IMR-90 (cell line): ENCODE data around the gene PPM1H. TPM values are rescaled to one million over a fixed set of nuclear protein-coding genes. Genes with fewer than 3 reads are reported as not detected.

Experiments
- ATAC-seq: fragments of 200-7000 bp; cut with Tn5 transposase; 2 replicates; pipeline ENCODE4 v1.9.1; 2020; ENCODE audit warnings: low read depth, mild to moderate bottlenecking, moderate library complexity
- BruUV-seq: library from RNA; stranded (reverse); fragments of 400-500 nt; replicated peaks from 2 replicates; lab custom pipeline; 2021; lab: Mats Ljungman, UMichigan
- CTCF ChIA-PET: fragments of 300-600 bp; formaldehyde crosslinking; extraction: SDS; loops from one replicate; lab custom pipeline; 2021; ENCODE audit warnings: antibody characterized with exemption; lab: Yijun Ruan, JAX
- POLR2A ChIA-PET: fragments of 300-600 bp; sonication (Branson Sonifier 250); formaldehyde crosslinking; loops from one replicate; lab custom pipeline; 2022; ENCODE audit warnings: antibody characterized with exemption; ENCODE audit not compliant: unreplicated experiment; lab: Charles Lee
- DNase-seq: peaks from one replicate; pipeline ENCODE4 v3.0.0; 2013
- H2AFZ ChIP-seq: replicated peaks from 2 replicates; pipeline ENCODE3; 2013; ENCODE audit warnings: low read length, mild to moderate bottlenecking; ENCODE audit not compliant: poor library complexity
- H2AK5ac ChIP-seq: 2 replicates; pipeline ENCODE4 v1.6.1; 2013; ENCODE audit warnings: low read depth, low read length, inconsistent platforms
- H2AK9ac ChIP-seq: replicated peaks from 2 replicates; pipeline ENCODE3; 2013; ENCODE audit warnings: mild to moderate bottlenecking, low read depth, low read length, moderate library complexity; ENCODE audit not compliant: poor library complexity
- H2BK120ac ChIP-seq: 2 replicates; pipeline ENCODE4 v1.6.1; 2013; ENCODE audit warnings: low read depth, low read length, inconsistent platforms
- H2BK15ac ChIP-seq: 3 replicates; pipeline ENCODE4 v1.6.1; 2013; ENCODE audit warnings: low read depth, low read length, inconsistent platforms
- H2BK20ac ChIP-seq: 2 replicates; pipeline ENCODE4 v1.6.1; 2013; ENCODE audit warnings: low read depth, mild to moderate bottlenecking, inconsistent platforms, low read length, moderate library complexity
- H2BK5ac ChIP-seq: 2 replicates; pipeline ENCODE4 v1.6.1; 2013; ENCODE audit warnings: mild to moderate bottlenecking, low read depth, low read length, inconsistent platforms; ENCODE audit not compliant: poor library complexity, severe bottlenecking
- H3K14ac ChIP-seq: replicated peaks from 2 replicates; pipeline ENCODE4 v1.6.1; 2013; ENCODE audit warnings: low read depth, low read length, inconsistent platforms
- H3K18ac ChIP-seq: 2 replicates; pipeline ENCODE4 v1.6.1; 2013; ENCODE audit warnings: low read depth, low read length, control low read depth
- H3K23ac ChIP-seq: 2 replicates; pipeline ENCODE4 v1.6.1; 2013; ENCODE audit warnings: low read depth, low read length, inconsistent platforms
- H3K27ac ChIP-seq: 2 replicates; pipeline ENCODE4 v1.5.1; 2013; ENCODE audit warnings: mild to moderate bottlenecking, control low read depth, low read length; ENCODE audit not compliant: insufficient read depth
- H3K27me3 ChIP-seq: 2 replicates; pipeline ENCODE4 v1.6.1; 2013; ENCODE audit warnings: low read length; ENCODE audit not compliant: control insufficient read depth, insufficient read depth
- H3K36me3 ChIP-seq: 2 replicates; pipeline ENCODE4 v1.6.1; 2013; ENCODE audit warnings: low read length, mixed read lengths; ENCODE audit not compliant: control insufficient read depth, insufficient read depth
- H3K4ac ChIP-seq: 2 replicates; pipeline ENCODE4 v1.6.1; 2013; ENCODE audit warnings: low read depth, low read length, inconsistent platforms
- H3K4me1 ChIP-seq: 2 replicates; pipeline ENCODE4 v1.6.1; 2013; ENCODE audit warnings: low read length, mixed read lengths; ENCODE audit not compliant: control insufficient read depth, insufficient read depth
- H3K4me2 ChIP-seq: 2 replicates; pipeline ENCODE4 v1.6.1; 2013; ENCODE audit warnings: low read depth, mild to moderate bottlenecking, control low read depth, low read length, moderate library complexity
- H3K4me3 ChIP-seq: 2 replicates; pipeline ENCODE4 v1.5.1; 2013; ENCODE audit warnings: low read depth, mild to moderate bottlenecking, control low read depth, low read length, moderate library complexity; ENCODE audit not compliant: insufficient read depth
- H3K56ac ChIP-seq: 2 replicates; pipeline ENCODE4 v1.6.1; 2013; ENCODE audit warnings: low read length, inconsistent platforms; ENCODE audit not compliant: insufficient read depth; ENCODE audit errors: extremely low read depth
- H3K79me1 ChIP-seq, 2 experiments: 2 replicates each; pipeline ENCODE4 v1.6.1; 2013; ENCODE audit warnings: low read length in 2 of 2, inconsistent platforms in 1 of 2, low read depth in 1 of 2
- H3K9ac ChIP-seq: 2 replicates; pipeline ENCODE4 v1.6.1; 2013; ENCODE audit warnings: low read depth, low read length, control low read depth
- H3K9me1 ChIP-seq: 2 replicates; pipeline ENCODE4 v1.6.1; 2013; ENCODE audit warnings: low read length, inconsistent platforms; ENCODE audit not compliant: insufficient read depth
- H3K9me3 ChIP-seq: 2 replicates; pipeline ENCODE4 v1.6.1; 2013; ENCODE audit warnings: low read length; ENCODE audit not compliant: control insufficient read depth, insufficient read depth
- H4K20me1 ChIP-seq: 2 replicates; pipeline ENCODE4 v1.6.1; 2013; ENCODE audit warnings: low read length, inconsistent platforms; ENCODE audit not compliant: insufficient read depth
- H4K5ac ChIP-seq: 2 replicates; pipeline ENCODE4 v1.6.1; 2013; ENCODE audit warnings: mild to moderate bottlenecking, low read depth, low read length, control low read depth
- H4K8ac ChIP-seq, 2 experiments: 2 replicates each; pipeline ENCODE4 v1.6.1; 2013; ENCODE audit warnings: low read depth in 2 of 2, low read length in 2 of 2, control low read depth in 1 of 2, inconsistent platforms in 1 of 2
- H4K91ac ChIP-seq: 2 replicates; pipeline ENCODE4 v1.6.1; 2013; ENCODE audit warnings: low read depth, low read length, inconsistent platforms; ENCODE audit not compliant: insufficient read depth
- BHLHE40 ChIP-seq: fragments of 150-350 bp; IDR thresholded peaks from 2 replicates; pipeline ENCODE4 v1.6.1; 2016; ENCODE audit warnings: mild to moderate bottlenecking, low read depth, low read length
- RAD21 ChIP-seq: IDR thresholded peaks from 2 replicates; pipeline ENCODE4 v1.6.1; 2012; ENCODE audit warnings: low read length, improper control_type of control experiment
- SMC3 ChIP-seq: fragments of 150-350 bp; IDR thresholded peaks from 2 replicates; pipeline ENCODE4 v1.6.1; 2016; ENCODE audit warnings: low read depth, mild to moderate bottlenecking, antibody characterized with exemption, low read length, moderate library complexity
- WGBS, 2 experiments: methylation state at CpG; one replicate each; pipeline versions ENCODE4 v1.1.5 to v1.1.7; 2013; ENCODE audit warnings: missing lambda C conversion rate in 2 of 2; ENCODE audit not compliant: insufficient read length in 1 of 2; ENCODE audit errors: extremely low coverage in 2 of 2; 5-methylcytosine and 5-hydroxymethylcytosine counted together
- dilution Hi-C: fragments of 300-500 bp; cut with HindIII; formaldehyde crosslinking; loops from one replicate; pipeline ENCODE4 v1.14.3; 2018; ENCODE audit warnings: low sequenced_read_pairs; ENCODE audit not compliant: unreplicated experiment
- in situ Hi-C: fragments of 300-500 bp; cut with MboI; formaldehyde crosslinking; loops from 3 replicates; pipeline ENCODE4 v1.14.3; 2019; ENCODE audit warnings: low sequenced_read_pairs, inconsistent platforms, mixed read lengths
- intact Hi-C: fragments of 100-400 bp; cut with micrococcal nuclease; formaldehyde crosslinking; loops from 2 replicates; pipeline ENCODE4 v1.10.0; 2022
- polyA plus RNA-seq, 3 experiments: library from polyadenylated mRNA; depleted of rRNA; stranded (reverse); fragments of >200 nt; gene quantifications; 2 replicates each; pipeline ENCODE4 v1.2.3, GENCODE V29; 2012; ENCODE audit warnings: low replicate concordance in 1 of 3
- total RNA-seq: library from RNA; depleted of rRNA; stranded (reverse); fragments of >200 nt; gene quantifications from 2 replicates; pipeline ENCODE4 v1.2.3, GENCODE V29; 2012

Gene PPM1H
- total and polyA plus RNA-seq, 2 of the 4 experiments (the other 2 are of a cell fraction) = 0.14 to 0.18 TPM

DNA sequence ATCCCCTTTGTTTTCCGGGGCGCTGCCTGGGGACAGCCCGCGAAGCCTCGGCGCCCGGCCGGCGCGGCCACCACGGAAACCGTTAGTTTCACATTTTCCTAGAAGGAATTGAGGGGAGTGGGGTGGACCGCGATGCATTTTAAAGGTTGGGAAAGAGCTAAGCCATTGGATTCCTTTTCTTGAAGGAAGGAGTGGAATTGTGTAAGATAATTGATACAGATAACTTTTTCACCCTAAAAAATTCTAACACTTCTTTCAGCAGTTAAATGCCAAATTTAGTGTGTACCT is 331.2 kb downstream of the PPM1H start:
- in situ Hi-C loops = no loop called here
- Histone ChIP-seq H3K18ac (peak overlapping the region; percentile 95), H3K4me1 (no peaks in the 10 kb centered on the region; the same call in 1 of the 2 replicates), H2BK5ac (peak overlapping the region; percentile 98), H3K4me2 (peak overlapping the region; percentile 97), H2BK120ac (peak overlapping the region; percentile 87), H3K14ac (peak overlapping the region; percentile 100), H4K5ac (peak overlapping the region; percentile 94), H3K79me1 (peaks cover 5 to 19% of the 10 kb centered on the region in 2 experiments; a peak in 3 of 4 replicates), H3K9me3 (no peaks in the 10 kb centered on the region), H2AK5ac (peak overlapping the region; percentile 94), H3K4me3 (peak overlapping the region; percentile 97), H2AK9ac (peak overlapping the region; percentile 95), H3K56ac (peak overlapping the region; percentile 94), H4K8ac (peak overlapping the region; percentile 94 to 98), H3K27me3 (no peaks in the 10 kb centered on the region), H3K36me3 (no peaks in the 10 kb centered on the region), H4K91ac (peak overlapping the region; percentile 98), H2BK15ac (0 out of 3 replicates have a peak overlapping the region, but pooled peaks have one; percentile 69), H2AFZ (peak overlapping the region; percentile 98), H3K9me1 (no peaks in the 10 kb centered on the region), H3K4ac (peak overlapping the region; percentile 99), H3K23ac (peak overlapping the region; percentile 99), H3K9ac (peak overlapping the region; percentile 95), H3K27ac (peak overlapping the region; percentile 99), H2BK20ac (no peak overlapping the region), H4K20me1 (peaks cover 12% of the 10 kb centered on the region; the same call in 1 of the 2 replicates)
- dilution Hi-C loops = no loop called here
- TF ChIP-seq BHLHE40 (no peak), SMC3 (no peak), RAD21 (no peak)
- BruUV-seq = no TSS peak
- intact Hi-C loops = loop anchor here (1.0 to 10.0 kb wide), 5 partner anchors 155 to 461 kb away; no protein-coding TSS in a partner anchor
- ChIA-PET POLR2A (interaction anchor here (0.7 kb wide), 2 partner anchors 188 to 195 kb away, joined by 3 read pairs; no protein-coding TSS in a partner anchor), CTCF (interaction anchor here (1.4 to 1.7 kb wide), 2 partner anchors 168 to 191 kb away, joined by 3 to 8 read pairs; no protein-coding TSS in a partner anchor)
- ATAC-seq (no peak), DNase-seq (no peak)
- no CpG with 5 or more reads among the region's 14 CpGs for WGBS, 2 experiments
